NCI-H1417 (cell line): Measurements from ENCODE around the gene DNM2.
"Not testable (repeated sequence)": the region's sequence is repeated elsewhere in the genome, so short reads cannot be mapped to it uniquely, and the experiment has no call there.

Experiments
- DNase-seq, 3 experiments: peaks; one replicate each; lab custom pipeline; 2025; lab: John Stamatoyannopoulos, UW

The DNM2 gene

GRCh38 chr19:10866495-10866894, 148.6 kb downstream of the DNM2 start:
- DNase-seq: no peak

- no peak for DNase-seq
Observed at GRCh38 chr19:10868872-10869547, 151.1 kb downstream of the DNM2 start.

GRCh38 chr19:10869872-10870311, 152.0 kb downstream of the DNM2 start:
- DNase-seq: not testable (repeated sequence)

- no peak for DNase-seq
Observed at GRCh38 chr19:10870501-10870954, 152.6 kb downstream of the DNM2 start.

- DNase-seq: peak; percentile 99 to 100 (median 99)
Observed at GRCh38 chr19:10870955-10871603, 153.2 kb downstream of the DNM2 start, which contains the start of gene CARM1. TSS of gene CARM1 (plus strand) at chr19:10871553. CDS start at chr19:10871703, 150 bp downstream.

GRCh38 chr19:10871711-10872545, 154.0 kb downstream of the DNM2 start:
- DNase-seq: peak in 2 of 3 experiments; percentile 70 to 80

- DNase-seq: peak in 1 of 3 experiments; percentile 52
Observed at GRCh38 chr19:10872546-10873107, 154.7 kb downstream of the DNM2 start.

GRCh38 chr19:10874024-10874423, 156.1 kb downstream of the DNM2 start:
- no peak for DNase-seq

- no peak for DNase-seq
Observed at GRCh38 chr19:10876459-10877240, 158.8 kb downstream of the DNM2 start.

GRCh38 chr19:10877608-10878007, 159.7 kb downstream of the DNM2 start:
- not testable (repeated sequence) for DNase-seq

GRCh38 chr19:10878253-10878652, 160.4 kb downstream of the DNM2 start:
- no peak for DNase-seq
